ENCODE data around the gene KDSR.

Gene KDSR

GRCh38 chr18:63282793-63283192 is 84.2 kb downstream of the KDSR start:
- no peak for DNase-seq
